HFF-Myc (cell line): ENCODE results near the gene AUNIP.

Experiments
- DNase-seq: peaks from one replicate; pipeline ENCODE4 v3.0.0-alpha.2; 2011; ENCODE audit warnings: low read depth; ENCODE audit errors: extremely low read depth
- H3K4me3 ChIP-seq: replicated peaks from 2 replicates; pipeline ENCODE4 v1.5.1; 2011; ENCODE audit warnings: low read depth, mild to moderate bottlenecking, control low read depth, low read length
- TF ChIP-seq, protein P1 (sequence below): IDR thresholded peaks from 2 replicates; pipeline ENCODE4 v1.5.1; 2012; ENCODE audit warnings: mild to moderate bottlenecking, low read depth, low read length, control low read depth; ENCODE audit errors: missing control alignments

Gene AUNIP

DNA sequence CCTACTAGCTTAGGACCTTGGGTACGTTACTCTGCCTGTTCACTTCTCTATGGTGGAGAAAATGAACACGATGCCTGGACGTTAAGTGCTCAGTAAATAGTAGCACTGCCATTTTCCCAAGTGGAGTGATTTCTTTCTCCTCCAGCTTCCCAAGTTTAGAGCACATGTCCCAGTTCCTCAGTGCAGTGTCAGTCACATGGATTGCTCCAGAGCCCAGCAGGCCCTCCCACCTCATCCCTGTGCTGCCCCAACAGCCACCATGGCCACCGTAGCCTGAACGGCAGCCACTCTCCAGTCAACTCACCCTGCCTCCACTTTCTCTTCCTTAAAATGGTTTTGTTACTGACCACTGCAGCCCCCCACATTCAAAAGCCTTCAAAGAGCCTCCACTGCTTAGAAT, 38.5 kb upstream of the AUNIP start:
- DNase-seq = no peak
- H3K4me3 ChIP-seq = no peak overlapping the region
- TF ChIP-seq, protein P1, sequence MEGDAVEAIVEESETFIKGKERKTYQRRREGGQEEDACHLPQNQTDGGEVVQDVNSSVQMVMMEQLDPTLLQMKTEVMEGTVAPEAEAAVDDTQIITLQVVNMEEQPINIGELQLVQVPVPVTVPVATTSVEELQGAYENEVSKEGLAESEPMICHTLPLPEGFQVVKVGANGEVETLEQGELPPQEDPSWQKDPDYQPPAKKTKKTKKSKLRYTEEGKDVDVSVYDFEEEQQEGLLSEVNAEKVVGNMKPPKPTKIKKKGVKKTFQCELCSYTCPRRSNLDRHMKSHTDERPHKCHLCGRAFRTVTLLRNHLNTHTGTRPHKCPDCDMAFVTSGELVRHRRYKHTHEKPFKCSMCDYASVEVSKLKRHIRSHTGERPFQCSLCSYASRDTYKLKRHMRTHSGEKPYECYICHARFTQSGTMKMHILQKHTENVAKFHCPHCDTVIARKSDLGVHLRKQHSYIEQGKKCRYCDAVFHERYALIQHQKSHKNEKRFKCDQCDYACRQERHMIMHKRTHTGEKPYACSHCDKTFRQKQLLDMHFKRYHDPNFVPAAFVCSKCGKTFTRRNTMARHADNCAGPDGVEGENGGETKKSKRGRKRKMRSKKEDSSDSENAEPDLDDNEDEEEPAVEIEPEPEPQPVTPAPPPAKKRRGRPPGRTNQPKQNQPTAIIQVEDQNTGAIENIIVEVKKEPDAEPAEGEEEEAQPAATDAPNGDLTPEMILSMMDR = no peak

DNA sequence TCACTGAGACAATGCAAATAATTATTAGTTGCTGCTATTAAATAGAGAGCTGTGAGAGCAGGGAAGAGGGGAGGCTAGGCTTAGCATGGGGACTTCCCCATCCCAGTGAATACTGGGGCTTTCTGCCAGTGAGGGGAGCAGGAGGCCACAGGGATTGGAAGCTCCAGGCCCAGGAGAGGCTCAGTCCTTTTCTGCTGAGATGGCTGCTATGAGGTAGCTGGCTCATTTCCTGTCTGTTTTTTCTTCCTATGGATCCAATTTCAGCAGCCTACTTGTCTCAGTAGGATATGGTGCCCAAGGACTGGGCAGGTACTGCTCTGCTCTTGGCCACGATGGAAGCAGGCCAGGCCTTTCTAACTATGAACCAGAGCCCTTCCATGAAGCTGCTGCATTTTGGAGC, 37.0 kb upstream of the AUNIP start:
- TF ChIP-seq, protein P1 = no peak
- DNase-seq = no peak
- no peak overlapping the region for H3K4me3 ChIP-seq

DNA sequence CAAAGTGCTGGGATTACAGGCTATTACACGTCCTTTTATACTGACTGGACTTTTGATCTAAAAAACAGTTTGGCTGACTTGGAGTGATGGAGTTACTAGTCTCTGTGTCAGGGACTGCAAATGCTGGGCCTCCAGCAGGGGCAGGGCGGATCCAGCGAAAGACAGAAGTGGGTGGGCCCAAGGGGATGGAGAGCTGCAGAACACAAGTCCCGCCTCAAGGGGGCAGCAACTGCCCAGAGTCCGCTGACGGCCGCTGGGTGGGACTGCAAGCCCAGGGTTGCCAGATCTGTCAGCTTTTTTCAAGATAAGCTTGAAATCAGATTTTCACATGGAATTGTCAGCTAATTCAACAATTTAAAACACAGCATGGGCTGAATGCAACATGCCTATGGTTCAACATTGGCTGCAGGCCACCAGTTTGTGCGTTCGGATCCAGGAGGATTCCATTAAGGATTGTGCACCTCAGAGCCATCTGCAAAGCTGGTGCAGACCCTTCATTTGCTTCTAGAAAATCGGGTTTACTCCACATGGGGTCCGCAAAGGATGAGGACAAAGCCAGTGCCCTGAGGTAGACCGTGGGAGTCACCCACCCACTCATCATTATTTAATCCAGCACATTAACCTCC, 36.2 kb upstream of the AUNIP start:
- TF ChIP-seq, protein P1 = peak; percentile 97
- DNase-seq = peak; percentile 65

DNA sequence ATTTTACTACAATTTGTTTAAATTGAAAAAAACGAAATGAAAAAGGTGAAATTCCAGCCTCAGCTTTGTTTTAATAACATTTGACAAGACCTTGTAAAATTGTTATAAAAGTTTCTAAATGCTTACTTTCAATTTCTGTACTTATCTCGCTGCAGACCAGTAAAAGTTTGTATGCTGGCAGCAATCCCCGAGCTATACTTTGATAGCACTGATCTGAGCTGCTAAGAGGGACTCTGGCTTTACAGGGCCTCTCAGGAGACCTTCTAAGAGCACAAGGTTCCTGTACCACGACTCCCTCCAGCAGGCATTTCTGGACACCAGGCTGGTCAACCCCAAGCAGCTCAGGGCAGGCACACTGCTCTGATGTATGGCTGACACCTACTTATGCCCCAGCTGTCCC, 33.9 kb upstream of the AUNIP start:
- DNase-seq = no peak
- no peak overlapping the region for H3K4me3 ChIP-seq
- TF ChIP-seq, protein P1 = no peak

More for the DNA sequence above, 36.2 kb upstream of the AUNIP start:
- no peak overlapping the region for H3K4me3 ChIP-seq

DNA sequence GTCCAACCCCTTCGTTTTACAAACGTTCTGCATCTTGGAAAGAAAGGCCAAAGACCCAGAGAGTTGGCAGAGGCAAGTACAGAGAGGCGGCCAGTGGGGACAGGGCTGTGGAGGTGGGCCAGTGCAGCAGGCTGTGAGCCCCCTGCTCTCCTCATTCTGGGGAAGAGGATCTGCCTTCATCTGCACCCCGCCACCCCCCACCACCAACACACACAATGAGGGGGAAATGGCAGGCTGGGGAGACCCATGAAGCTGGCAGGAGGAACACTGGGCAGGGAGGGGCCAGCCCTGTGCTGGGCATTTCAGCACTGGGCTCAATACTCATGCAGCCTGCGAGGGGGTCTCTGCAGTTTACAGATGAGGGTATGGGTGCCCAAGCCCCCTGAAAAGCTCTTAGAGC, 32.3 kb upstream of the AUNIP start:
- H3K4me3 ChIP-seq = no peak overlapping the region
- TF ChIP-seq, protein P1 = no peak
- DNase-seq = no peak

DNA sequence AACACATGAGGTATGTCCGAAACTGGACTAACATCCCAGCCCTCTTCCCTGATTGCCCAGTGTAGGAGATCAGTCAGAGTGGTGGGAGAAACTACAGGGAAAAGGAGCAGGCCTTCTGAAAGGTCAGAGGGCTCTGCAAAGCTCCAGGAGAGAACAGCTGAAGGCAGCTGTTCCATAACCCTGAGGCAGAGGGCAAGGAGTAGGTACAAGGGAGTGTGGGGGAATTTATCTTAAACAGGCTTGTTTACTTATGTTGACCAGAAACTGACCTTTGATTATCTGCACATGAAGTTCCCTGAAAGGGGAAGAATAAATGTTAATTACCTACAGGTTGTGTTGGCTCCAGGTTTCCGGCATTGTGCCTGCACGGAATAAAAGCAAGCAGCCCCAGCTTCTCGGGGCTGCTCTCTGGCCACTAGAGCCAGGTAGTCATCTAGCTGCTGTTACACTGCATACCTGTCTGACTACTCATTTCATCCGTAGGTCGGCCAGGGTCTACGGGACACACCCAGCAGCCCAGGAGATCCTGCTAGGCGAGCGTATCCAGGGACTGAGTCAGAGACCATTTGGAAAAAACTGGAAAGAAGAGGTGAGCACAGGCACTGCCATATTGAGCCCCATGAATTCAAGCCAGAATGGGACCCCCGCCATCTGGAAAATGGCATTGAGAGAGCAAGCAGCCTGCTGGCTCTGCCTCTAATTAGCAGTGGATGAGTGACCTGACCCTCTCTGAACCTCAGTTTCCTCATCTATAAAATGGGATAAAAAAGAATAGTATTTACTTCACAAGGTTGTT, 31.2 kb upstream of the AUNIP start:
- DNase-seq = no peak
- TF ChIP-seq, protein P1 = no peak

More for the DNA sequence above, 31.2 kb upstream of the AUNIP start:
- no peak overlapping the region for H3K4me3 ChIP-seq
